OCI-LY1 (cell line): ENCODE results near the gene PGA5.

ENCODE experiments used
- EZH2 ChIP-seq: fragments of 200-600 bp; sonication (generic), shearing (Covaris generic); IDR thresholded peaks from 2 replicates; pipeline ENCODE4 v1.8.0; 2017; ENCODE audit warnings: borderline replicate concordance, mixed run types, mild to moderate bottlenecking, antibody characterized with exemption, low read length, moderate library complexity, mixed read lengths
- TF ChIP-seq, protein P1 (sequence below): fragments of 200-600 bp; sonication (generic), shearing (Covaris generic); IDR thresholded peaks from 2 replicates; pipeline ENCODE4 v1.5.1; 2017; ENCODE audit warnings: mild to moderate bottlenecking, antibody characterized with exemption, low read length, moderate library complexity, mixed read lengths

DNA sequence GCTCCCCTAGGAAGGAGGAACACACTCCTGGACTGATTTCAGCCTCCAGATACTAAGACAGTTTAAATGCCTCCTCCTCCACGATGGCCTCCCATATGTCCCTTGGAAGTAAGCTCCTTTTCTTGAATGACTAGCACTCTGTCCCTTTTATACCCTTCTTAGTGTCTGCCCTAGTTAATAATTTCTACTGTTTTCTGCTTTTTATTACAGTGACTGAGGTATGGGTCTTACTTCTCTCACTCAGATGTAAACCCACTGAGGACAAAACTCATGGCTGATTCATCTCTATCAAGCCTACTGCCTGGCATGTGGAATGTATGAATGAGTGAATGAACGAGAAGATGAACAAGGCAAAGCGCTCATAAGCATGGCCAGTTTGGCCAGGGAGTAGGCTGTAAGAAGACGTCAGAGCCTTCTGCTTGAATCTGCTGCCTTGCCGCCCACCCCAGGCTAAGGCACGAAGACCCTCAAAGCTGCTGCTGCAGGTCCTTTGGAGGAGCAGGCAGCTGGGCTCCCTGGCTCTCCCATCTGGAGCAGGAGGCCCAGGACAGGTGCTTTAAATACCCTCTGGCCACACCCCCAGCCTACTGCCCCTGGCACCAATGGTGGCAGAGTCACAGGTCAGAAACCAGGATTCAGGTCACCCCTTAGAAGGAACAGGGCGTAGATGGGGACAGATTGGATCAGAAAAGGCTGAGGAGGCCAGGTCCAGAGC is 45.8 kb upstream of the PGA5 start:
- TF ChIP-seq EZH2: no peak
- TF ChIP-seq, protein P1, sequence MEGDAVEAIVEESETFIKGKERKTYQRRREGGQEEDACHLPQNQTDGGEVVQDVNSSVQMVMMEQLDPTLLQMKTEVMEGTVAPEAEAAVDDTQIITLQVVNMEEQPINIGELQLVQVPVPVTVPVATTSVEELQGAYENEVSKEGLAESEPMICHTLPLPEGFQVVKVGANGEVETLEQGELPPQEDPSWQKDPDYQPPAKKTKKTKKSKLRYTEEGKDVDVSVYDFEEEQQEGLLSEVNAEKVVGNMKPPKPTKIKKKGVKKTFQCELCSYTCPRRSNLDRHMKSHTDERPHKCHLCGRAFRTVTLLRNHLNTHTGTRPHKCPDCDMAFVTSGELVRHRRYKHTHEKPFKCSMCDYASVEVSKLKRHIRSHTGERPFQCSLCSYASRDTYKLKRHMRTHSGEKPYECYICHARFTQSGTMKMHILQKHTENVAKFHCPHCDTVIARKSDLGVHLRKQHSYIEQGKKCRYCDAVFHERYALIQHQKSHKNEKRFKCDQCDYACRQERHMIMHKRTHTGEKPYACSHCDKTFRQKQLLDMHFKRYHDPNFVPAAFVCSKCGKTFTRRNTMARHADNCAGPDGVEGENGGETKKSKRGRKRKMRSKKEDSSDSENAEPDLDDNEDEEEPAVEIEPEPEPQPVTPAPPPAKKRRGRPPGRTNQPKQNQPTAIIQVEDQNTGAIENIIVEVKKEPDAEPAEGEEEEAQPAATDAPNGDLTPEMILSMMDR: no peak
